Sigmoid colon (tissue), 7 donors: ENCODE measurements around the gene PHKG2. TPM values are rescaled to one million over a fixed set of nuclear protein-coding genes. Genes with fewer than 3 reads are reported as not detected.
A peak's percentile ranks its signal among the peaks of the same experiment; 100 is the strongest.

Experiments used
- DNase-seq: peaks from one replicate; pipeline ENCODE4 v3.0.0-alpha.2; 2019
- H3K27ac ChIP-seq, 4 donors: fragments of 200-600 bp; sonication (generic); one replicate each; pipeline ENCODE4 v1.5.1; 2016 to 2019; ENCODE audit warnings: mild to moderate bottlenecking in 1 of 4
- H3K27me3 ChIP-seq, 3 donors: fragments of 200-600 bp; sonication (generic); one replicate each; pipeline ENCODE4 v1.5.1; 2019; ENCODE audit warnings: mild to moderate bottlenecking in 1 of 3
- H3K36me3 ChIP-seq, 4 donors: fragments of 200-600 bp; sonication (generic); one replicate each; pipeline ENCODE4 v1.5.1; 2016 to 2019
- H3K4me1 ChIP-seq, 4 donors: fragments of 200-600 bp; sonication (generic); one replicate each; pipeline ENCODE4 v1.5.1; 2017 to 2019
- H3K4me3 ChIP-seq, 4 donors: fragments of 200-600 bp; sonication (generic); one replicate each; pipeline ENCODE4 v1.5.1; 2017 to 2019; ENCODE audit warnings: mild to moderate bottlenecking in 2 of 4, moderate library complexity in 1 of 4
- H3K9me3 ChIP-seq, 4 donors: fragments of 200-600 bp in 3 of 4; sonication (generic) in 3 of 4; one replicate each; pipeline versions ENCODE4 v1.5.1 to v1.6.1; 2013 to 2019
- CTCF ChIP-seq, 4 experiments: fragments of 450-650 bp in 3 of 4; fragments of 200-600 bp in 1 of 4; IDR thresholded peaks; one replicate each; pipeline ENCODE4 v1.5.1; 2016 to 2019; ENCODE audit warnings: antibody characterized with exemption in 4 of 4, mild to moderate bottlenecking in 3 of 4, moderate library complexity in 2 of 4
- EP300 ChIP-seq, 4 donors: sonication (generic); formaldehyde crosslinking; IDR thresholded peaks; one replicate each; pipeline ENCODE4 v1.6.1; 2017; ENCODE audit warnings: antibody characterized with exemption in 4 of 4
- POLR2A ChIP-seq, 2 donors: fragments of 450-650 bp; IDR thresholded peaks; one replicate each; pipeline ENCODE4 v1.6.1; 2016; ENCODE audit warnings: antibody characterized with exemption in 2 of 2, mild to moderate bottlenecking in 2 of 2, moderate library complexity in 2 of 2
- POLR2AphosphoS5 ChIP-seq, 4 donors: sonication (generic); formaldehyde crosslinking; IDR thresholded peaks; one replicate each; pipeline ENCODE4 v1.6.1; 2017; ENCODE audit warnings: antibody characterized with exemption in 4 of 4
- WGBS, 2 donors: extraction: QIAGEN DNeasy Blood & Tissue Kit; methylation state at CpG; one replicate each; pipeline ENCODE4 v1.1.7; 2013; 5-methylcytosine and 5-hydroxymethylcytosine counted together
- intact Hi-C: fragments of 100-400 bp; cut with DNase I; formaldehyde crosslinking; loops from one replicate; pipeline ENCODE4 v1.15.1; 2023
- polyA plus RNA-seq, 3 donors: library from polyadenylated mRNA; stranded (reverse); fragments of 200-250 nt; gene quantifications; one replicate each; pipeline ENCODE4 v1.2.3, GENCODE V29; 2013
- total RNA-seq, 4 donors: library from RNA; depleted of rRNA; stranded (reverse); fragments of >200 nt; gene quantifications; one replicate each; pipeline ENCODE4 v1.1.0, GENCODE V29; 2016
- donor health status: healthy with polysubstance abuse.
- donor health status: Bipolar disorder and iron deficiency.
- donor health status: healthy.

The PHKG2 gene
- total and polyA plus RNA-seq, 7 donors: 19.2 to 45.0 (median 23.8) TPM

- Histone ChIP-seq H3K27me3 (no peaks in the 10 kb centered on the region), H3K27ac (no peak overlapping the region), H3K36me3 (peaks cover 21 to 34% (median 23%) of the 10 kb centered on the region in 4 donors), H3K4me1 (peaks cover 3 to 24% (median 18%) of the 10 kb centered on the region in 4 donors), H3K9me3 (no peaks in the 10 kb centered on the region), H3K4me3 (no peak overlapping the region)
- TF ChIP-seq CTCF (IDR thresholded peaks at IDR 0.05) (no peak), POLR2AphosphoS5 (IDR thresholded peaks at IDR 0.05) (no peak), POLR2A (IDR thresholded peaks at IDR 0.05) (no peak), EP300 (IDR thresholded peaks at IDR 0.05) (no peak)
- 96% methylated on average over 63 of the region's 63 CpGs for WGBS, 2 donors
- intact Hi-C loops: no loop called here
- DNase-seq: no peak
These were observed 34.5 kb downstream of the PHKG2 start for GRCh38 chr16:30782486-30783279.

GRCh38 chr16:30783280-30784109, 35.3 kb downstream of the PHKG2 start:
- intact Hi-C loops: no loop called here
- no peak for DNase-seq
- Histone ChIP-seq H3K4me1 (peaks cover 3 to 29% (median 23%) of the 10 kb centered on the region in 4 donors), H3K27me3 (no peaks in the 10 kb centered on the region), H3K9me3 (no peaks in the 10 kb centered on the region), H3K36me3 (peaks cover 21 to 34% (median 23%) of the 10 kb centered on the region in 4 donors), H3K4me3 (no peak overlapping the region), H3K27ac (no peak overlapping the region)
- TF ChIP-seq POLR2AphosphoS5 (IDR thresholded peaks at IDR 0.05) (no peak), CTCF (IDR thresholded peaks at IDR 0.05) (no peak), POLR2A (IDR thresholded peaks at IDR 0.05) (no peak), EP300 (IDR thresholded peaks at IDR 0.05) (no peak)
- WGBS, 2 donors: 95 to 96% methylated on average over 57 of the region's 57 CpGs

GRCh38 chr16:30784215-30784614, 36.0 kb downstream of the PHKG2 start:
- TF ChIP-seq POLR2AphosphoS5 (IDR thresholded peaks at IDR 0.05) (no peak), CTCF (IDR thresholded peaks at IDR 0.05) (no peak), POLR2A (IDR thresholded peaks at IDR 0.05) (no peak), EP300 (IDR thresholded peaks at IDR 0.05) (no peak)
- no peak for DNase-seq
- Histone ChIP-seq H3K4me1 (peaks cover 3 to 29% (median 23%) of the 10 kb centered on the region in 4 donors), H3K4me3 (no peak overlapping the region), H3K27me3 (no peaks in the 10 kb centered on the region), H3K36me3 (peaks cover 21 to 34% (median 23%) of the 10 kb centered on the region in 4 donors), H3K9me3 (no peaks in the 10 kb centered on the region), H3K27ac (no peak overlapping the region)
- intact Hi-C loops: no loop called here
- 89 to 92% methylated on average over 18 of the region's 18 CpGs for WGBS, 2 donors

GRCh38 chr16:30785126-30786106, 37.2 kb downstream of the PHKG2 start:
- peaks cover 3 to 29% (median 23%) of the 10 kb centered on the region in 4 donors for H3K4me1 ChIP-seq
- TF ChIP-seq POLR2AphosphoS5 (IDR thresholded peaks at IDR 0.05) (no peak), POLR2A (IDR thresholded peaks at IDR 0.05) (no peak), CTCF (IDR thresholded peaks at IDR 0.05) (no peak), EP300 (IDR thresholded peaks at IDR 0.05) (no peak)
- H3K9me3 ChIP-seq: no peaks in the 10 kb centered on the region
- intact Hi-C loops: no loop called here
- WGBS, 2 donors: 79 to 86% methylated on average over 7 of the region's 7 CpGs
- H3K36me3 ChIP-seq: peaks cover 21 to 34% (median 23%) of the 10 kb centered on the region in 4 donors
- H3K27me3 ChIP-seq: no peaks in the 10 kb centered on the region
- H3K27ac ChIP-seq: peak overlapping the region in 3 of 4 donors; percentile 89 to 96 (median 96)
- DNase-seq: no peak
- H3K4me3 ChIP-seq: peak overlapping the region; percentile 78 to 99 (median 90)
